Epidermal melanocyte (primary cell): Measurements from ENCODE around the gene KCNMA1.

Experiments
- DNase-seq: peaks from one replicate; pipeline ENCODE4 v3.0.0; 2011; ENCODE audit warnings: low spot score; ENCODE audit not compliant: insufficient read length

The KCNMA1 gene

GRCh38 chr10:77251297-77252013 is 386.2 kb downstream of the KCNMA1 start:
- DNase-seq: no peak

DNA sequence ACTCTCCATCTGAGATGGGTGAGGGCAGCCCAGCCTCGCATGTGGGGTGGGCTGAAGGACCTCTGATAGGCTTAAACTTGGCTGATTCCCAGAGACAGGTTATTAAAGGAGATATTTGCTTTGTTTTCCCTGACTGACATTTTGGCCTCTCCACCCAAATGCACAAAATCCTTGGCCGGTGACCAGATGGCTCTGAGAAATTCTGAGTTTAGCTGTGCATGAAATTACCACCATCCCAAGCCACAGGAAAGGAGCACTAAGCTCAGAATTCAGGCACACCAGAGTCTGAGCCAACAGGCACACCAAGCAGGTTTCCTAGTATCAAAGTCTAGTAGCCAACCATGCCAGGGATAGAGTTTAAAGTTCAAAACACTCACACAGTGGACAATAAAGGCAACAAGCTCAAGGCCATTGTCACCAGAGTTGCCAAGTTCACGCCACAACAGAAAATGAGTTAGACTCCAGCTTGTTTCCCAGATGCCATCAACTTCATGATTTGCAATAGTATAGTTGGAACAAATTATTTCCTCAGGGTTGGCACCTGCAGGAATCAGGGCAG is 387.6 kb downstream of the KCNMA1 start:
- DNase-seq: no peak

GRCh38 chr10:77248104-77248790 is 389.4 kb downstream of the KCNMA1 start:
- no peak for DNase-seq

- DNase-seq: no peak
Observed at GRCh38 chr10:77247031-77247990, 390.3 kb downstream of the KCNMA1 start.

DNA sequence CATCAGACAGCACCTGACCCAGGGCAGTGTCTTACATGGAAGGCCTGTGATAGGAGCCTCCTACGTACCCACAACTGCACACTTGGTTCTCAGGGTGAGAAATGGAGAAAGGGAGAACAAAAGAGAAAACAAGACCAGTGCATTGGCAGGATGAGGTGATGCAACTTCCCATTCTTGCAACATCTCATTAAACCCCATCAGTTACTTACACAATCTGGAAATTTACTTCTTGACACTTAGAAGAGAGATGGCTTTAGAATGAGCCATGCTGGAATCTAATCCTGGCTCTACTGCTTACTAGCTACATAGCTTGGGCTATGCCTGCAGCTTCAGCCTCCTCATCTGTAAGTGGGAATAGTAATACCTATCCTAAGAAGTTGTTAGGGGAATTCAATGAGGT is 391.7 kb downstream of the KCNMA1 start:
- no peak for DNase-seq

GRCh38 chr10:77244746-77245145 is 392.9 kb downstream of the KCNMA1 start:
- peak; percentile 48 for DNase-seq

DNA sequence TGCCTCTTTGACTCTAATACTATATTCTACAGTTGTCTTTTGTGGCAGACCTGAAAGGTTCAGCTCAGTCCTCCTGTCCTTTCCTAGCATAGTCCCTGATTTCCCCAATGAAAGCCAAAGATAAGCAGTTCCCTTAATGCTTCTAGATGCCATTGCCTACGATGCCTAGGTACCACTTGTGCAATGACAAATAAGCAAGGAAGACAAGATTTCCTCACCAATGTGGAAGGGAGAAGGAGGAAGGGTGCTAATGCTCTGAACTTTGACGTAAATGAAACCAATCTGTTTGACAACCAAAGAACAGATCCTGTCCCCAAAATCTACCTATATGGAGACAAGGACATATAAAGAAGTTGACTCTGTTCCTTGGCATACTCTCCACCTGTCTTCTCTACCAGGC is 393.3 kb downstream of the KCNMA1 start:
- DNase-seq: no peak

GRCh38 chr10:77241350-77241725 is 396.3 kb downstream of the KCNMA1 start:
- no peak for DNase-seq

- DNase-seq: no peak
Observed at GRCh38 chr10:77240706-77241349, 396.8 kb downstream of the KCNMA1 start.

- DNase-seq: no peak
Observed at GRCh38 chr10:77240041-77240652, 397.5 kb downstream of the KCNMA1 start.

- no peak for DNase-seq
Observed at GRCh38 chr10:77237120-77237519, 400.5 kb downstream of the KCNMA1 start.

DNA sequence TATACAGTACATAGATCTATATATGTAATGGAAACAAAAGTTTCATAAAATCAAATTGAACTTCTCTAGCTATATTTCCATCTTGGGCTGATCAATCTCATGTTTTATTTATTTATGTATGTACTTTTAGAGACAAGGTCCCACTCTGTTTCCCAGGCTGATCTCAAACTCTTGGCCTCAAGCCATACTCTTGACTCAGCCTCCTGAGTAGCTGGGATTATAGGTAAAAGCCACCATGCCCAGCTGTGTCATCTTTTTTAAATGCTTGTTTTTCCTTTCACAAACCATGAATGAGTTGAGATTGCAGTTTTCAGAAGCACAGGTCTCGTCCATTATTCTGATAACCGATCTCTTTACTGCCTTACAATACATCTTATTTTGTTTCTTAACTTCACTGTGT is 400.9 kb downstream of the KCNMA1 start:
- DNase-seq: no peak

DNA sequence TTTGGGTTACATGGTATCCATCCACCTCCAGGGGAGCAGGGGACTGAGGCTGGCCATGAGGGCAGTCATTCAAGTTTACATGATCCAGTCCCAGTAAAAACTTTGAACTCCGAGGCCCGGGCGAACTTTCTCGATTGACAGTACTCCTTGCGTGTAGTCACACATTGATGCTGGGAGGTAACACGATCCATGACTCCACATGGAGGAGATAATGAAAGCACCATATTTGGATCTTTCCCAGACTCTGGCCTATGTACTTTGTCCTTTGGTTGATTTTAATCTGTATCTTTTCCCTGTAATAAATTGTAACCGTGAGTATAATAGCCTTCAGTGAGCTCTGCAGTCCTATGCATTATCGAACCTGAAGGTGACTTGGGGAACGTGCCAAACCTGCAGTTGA is 401.6 kb downstream of the KCNMA1 start:
- no peak for DNase-seq

DNA sequence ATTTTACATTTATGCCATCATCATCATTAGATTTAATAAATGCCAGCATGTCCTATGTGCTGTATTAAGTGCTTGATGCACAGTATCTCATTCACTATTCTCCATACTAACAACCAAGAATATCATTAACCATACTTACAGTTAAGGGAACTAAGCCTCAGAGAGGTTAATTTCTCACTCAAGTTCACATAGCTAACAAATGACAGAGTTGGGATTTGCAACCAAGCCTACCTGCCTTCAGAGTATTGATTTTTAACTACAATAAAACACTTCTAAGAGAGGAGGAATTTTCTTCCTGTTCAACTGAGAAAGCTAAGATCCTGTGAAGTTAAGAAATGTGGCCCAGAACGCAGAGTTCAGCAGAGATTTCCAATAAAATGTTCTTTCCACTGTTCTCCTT is 403.0 kb downstream of the KCNMA1 start:
- DNase-seq: no peak

GRCh38 chr10:77233466-77233865 is 404.1 kb downstream of the KCNMA1 start:
- DNase-seq: no peak

DNA sequence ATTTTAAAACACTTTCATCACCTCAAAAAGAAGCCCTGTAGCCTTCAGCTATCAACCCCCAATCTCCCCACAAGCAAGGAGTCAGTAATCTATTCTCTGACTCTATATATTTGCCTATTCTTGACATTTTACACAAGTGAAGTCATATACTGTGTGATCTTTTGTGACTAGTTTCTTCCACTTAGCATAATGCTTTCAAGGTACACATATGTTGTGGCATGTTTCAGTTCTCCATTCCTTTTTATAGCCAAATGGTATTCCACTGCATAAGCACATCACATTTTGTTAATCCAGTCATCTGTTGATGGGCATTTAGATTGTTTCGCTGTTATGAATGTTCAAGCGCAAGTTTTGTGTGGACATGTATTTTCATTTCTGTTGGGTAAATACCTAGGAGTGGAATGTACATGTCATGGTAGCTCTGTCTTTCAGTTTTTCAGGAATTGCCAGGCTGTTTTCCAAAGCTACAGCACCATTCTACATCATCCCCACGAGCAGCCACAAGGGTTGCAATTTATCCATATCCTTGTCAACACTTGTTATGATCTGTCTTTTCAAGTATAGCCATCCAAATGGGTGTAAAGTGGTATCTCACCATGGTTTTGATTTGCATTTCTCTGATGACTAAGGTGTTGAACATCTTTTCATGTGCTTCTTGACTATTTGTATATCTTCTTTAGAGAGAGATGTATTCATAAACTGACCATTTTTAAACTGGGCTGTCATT is 405.6 kb downstream of the KCNMA1 start:
- no peak for DNase-seq

DNA sequence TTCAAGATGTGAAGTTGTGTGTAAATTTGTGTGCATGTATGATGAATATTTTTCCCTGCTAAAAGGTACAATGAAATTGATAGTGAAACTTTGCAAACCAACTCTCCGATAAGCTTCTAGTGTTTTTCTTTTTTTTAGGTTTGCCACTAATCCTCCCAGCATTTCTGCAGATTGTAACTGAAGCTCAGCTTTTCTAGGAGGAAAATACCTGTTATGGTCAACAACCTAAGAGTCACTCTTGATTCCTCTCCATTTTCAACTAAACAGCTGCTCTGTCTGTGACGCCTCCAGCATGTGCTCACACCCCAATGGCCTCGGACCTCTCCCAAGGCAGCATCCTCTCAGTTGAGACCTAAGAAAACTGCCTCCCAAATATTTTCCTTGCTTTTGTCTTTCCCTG is 406.2 kb downstream of the KCNMA1 start:
- no peak for DNase-seq

- no peak for DNase-seq
Observed at GRCh38 chr10:77230194-77230593, 407.4 kb downstream of the KCNMA1 start.

DNA sequence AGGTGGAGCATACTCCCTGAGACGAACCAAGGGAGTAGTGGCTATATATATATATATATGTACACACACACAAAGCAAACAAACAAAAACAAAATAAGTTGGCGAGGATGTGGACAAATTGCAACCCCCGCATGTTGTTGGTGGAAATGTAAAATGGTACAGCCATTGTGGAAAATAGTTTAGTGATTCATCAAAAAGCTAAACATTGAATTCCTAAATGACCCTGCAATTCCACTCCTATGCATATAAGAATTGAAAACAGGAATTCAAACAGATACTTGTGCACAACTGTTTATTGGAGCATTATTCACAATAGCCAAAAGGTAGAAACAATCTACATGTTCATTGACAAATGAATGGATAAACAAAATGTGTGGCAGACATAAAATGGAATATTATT is 407.9 kb downstream of the KCNMA1 start:
- no peak for DNase-seq

GRCh38 chr10:77228559-77228958 is 409.0 kb downstream of the KCNMA1 start:
- DNase-seq: no peak
